Panc1 (cell line): ENCODE results near the gene IL2RA. TPM values are rescaled to one million over a fixed set of nuclear protein-coding genes. Genes with fewer than 3 reads are reported as not detected.

ENCODE experiments used
- ATAC-seq: fragments of 200-7000 bp; cut with Tn5 transposase; 2 replicates; pipeline ENCODE4 v1.9.1; 2020; ENCODE audit warnings: mild to moderate bottlenecking, moderate library complexity
- BruUV-seq: library from RNA; stranded (reverse); fragments of 400-500 nt; replicated peaks from 2 replicates; lab custom pipeline; 2021; lab: Mats Ljungman, UMichigan
- CTCF ChIA-PET: fragments of 300-600 bp; sonication (Branson Sonifier 250); formaldehyde crosslinking; loops from one replicate; lab custom pipeline; 2022; ENCODE audit warnings: antibody characterized with exemption; lab: Charles Lee
- POLR2A ChIA-PET: fragments of 300-600 bp; sonication (Branson Sonifier 250); formaldehyde crosslinking; loops from one replicate; lab custom pipeline; 2022; ENCODE audit warnings: antibody characterized with exemption; lab: Charles Lee
- DNase-seq: peaks from one replicate; pipeline ENCODE4 v3.0.0-alpha.2; 2010; ENCODE audit warnings: low read depth, low spot score
- H3K27ac ChIP-seq: 2 replicates; pipeline ENCODE4 v1.5.1; 2011; ENCODE audit warnings: mild to moderate bottlenecking, low read length, inconsistent platforms
- H3K27me3 ChIP-seq: fragments of 200-500 bp; sonication (Bioruptor generic); 2 replicates; pipeline ENCODE4 v1.6.0; 2014; ENCODE audit warnings: low read length, inconsistent platforms; ENCODE audit not compliant: control insufficient read depth, insufficient read depth
- H3K36me3 ChIP-seq: fragments of 200-500 bp; sonication (Bioruptor generic); 2 replicates; pipeline ENCODE4 v1.5.1; 2014; ENCODE audit warnings: inconsistent platforms, mild to moderate bottlenecking, low read length, moderate library complexity; ENCODE audit not compliant: control insufficient read depth, insufficient read depth
- H3K4me1 ChIP-seq: 2 replicates; pipeline ENCODE4 v1.5.1; 2011; ENCODE audit warnings: inconsistent platforms, mild to moderate bottlenecking, low read length, moderate library complexity; ENCODE audit not compliant: control insufficient read depth, insufficient read depth
- H3K4me3 ChIP-seq, 2 experiments: 2 replicates each; pipeline ENCODE4 v1.5.1; 2011 to 2012; ENCODE audit warnings: low read depth in 2 of 2, low read length in 2 of 2, mild to moderate bottlenecking in 2 of 2, inconsistent platforms in 1 of 2, moderate library complexity in 1 of 2
- H3K9me3 ChIP-seq: fragments of 200-500 bp; sonication (Bioruptor generic); 2 replicates; pipeline ENCODE4 v1.5.1; 2014; ENCODE audit warnings: low read depth, mild to moderate bottlenecking, inconsistent platforms, low read length, moderate library complexity; ENCODE audit not compliant: control insufficient read depth, insufficient read depth
- CTCF ChIP-seq: fragments of 450-650 bp; IDR thresholded peaks from 2 replicates; pipeline ENCODE4 v1.5.1; 2017; ENCODE audit warnings: mild to moderate bottlenecking
- POLR2AphosphoS5 ChIP-seq: IDR thresholded peaks from 2 replicates; pipeline ENCODE4 v1.6.1; 2012; ENCODE audit warnings: mild to moderate bottlenecking, low read depth, low read length, moderate library complexity
- REST ChIP-seq, 2 experiments: IDR thresholded peaks; 2 replicates each; pipeline ENCODE4 v1.6.1; 2011 to 2012; ENCODE audit warnings: low read depth in 2 of 2, control low read depth in 1 of 2, low read length in 1 of 2, mild to moderate bottlenecking in 1 of 2, moderate library complexity in 1 of 2; ENCODE audit not compliant: insufficient read depth in 1 of 2
- SIN3A ChIP-seq: IDR thresholded peaks from 2 replicates; pipeline ENCODE4 v1.6.1; 2012; ENCODE audit warnings: low read depth, mild to moderate bottlenecking, low read length, moderate library complexity, borderline replicate concordance; ENCODE audit not compliant: insufficient read depth
- TCF7L2 ChIP-seq: IDR thresholded peaks from 2 replicates; pipeline ENCODE4 v1.6.1; 2011; ENCODE audit warnings: mild to moderate bottlenecking, low read depth, low read length, inconsistent platforms
- in situ Hi-C: cut with HindIII; loops from 2 replicates; pipeline ENCODE4 v1.10.0; 2016; ENCODE audit warnings: low sequenced_read_pairs, low pct_unique_long_range_greater_than_20kb
- intact Hi-C: fragments of 100-400 bp; cut with micrococcal nuclease; formaldehyde crosslinking; loops from one replicate; pipeline ENCODE4 v1.10.0; 2022; ENCODE audit not compliant: unreplicated experiment
- total RNA-seq: library from RNA; stranded (reverse); gene quantifications from one replicate; pipeline ENCODE4 v1.2.1, GENCODE V29; 2021; ENCODE audit not compliant: unreplicated experiment

IL2RA gene
- total RNA-seq, 1 experiment from 2014 or later = 0.33 TPM

- peaks cover 24% of the 10 kb centered on the region for H3K4me1 ChIP-seq
- H3K27ac ChIP-seq = peak overlapping the region; percentile 73
- H3K9me3 ChIP-seq = no peaks in the 10 kb centered on the region
- TF ChIP-seq REST (IDR thresholded peaks at IDR 0.05; ENCODE audit: insufficient read depth in 1 of 2, low read depth in 2 of 2, low read length in 1 of 2) (no peak), CTCF (no peak), TCF7L2 (no peak), POLR2AphosphoS5 (no peak), SIN3A (no peak)
- DNase-seq (no peak), ATAC-seq (peak; percentile 63)
- H3K4me3 ChIP-seq = peak overlapping the region in 1 of 2 experiments; percentile 7; a peak in 1 of 4 replicates
- no TSS peak for BruUV-seq
- in situ Hi-C loops = no loop called here
- CTCF ChIA-PET = no interaction called here
- H3K27me3 ChIP-seq = no peaks in the 10 kb centered on the region
- intact Hi-C loops = no loop called here
- no peaks in the 10 kb centered on the region for H3K36me3 ChIP-seq
- POLR2A ChIA-PET = no interaction called here
These were observed 90.8 kb downstream of the IL2RA start for GRCh38 chr10:5971315-5971832.

- in situ Hi-C loops = no loop called here
- ATAC-seq = no peak
These were observed 91.6 kb downstream of the IL2RA start for GRCh38 chr10:5970527-5970926.

More at GRCh38 chr10:5970527-5970926, 91.6 kb downstream of the IL2RA start:
- Histone ChIP-seq H3K4me3 (no peak overlapping the region), H3K27ac (no peak overlapping the region), H3K27me3 (no peaks in the 10 kb centered on the region), H3K9me3 (no peaks in the 10 kb centered on the region), H3K36me3 (no peaks in the 10 kb centered on the region), H3K4me1 (peaks cover 24% of the 10 kb centered on the region)
- POLR2A ChIA-PET = no interaction called here
- no TSS peak for BruUV-seq
- no peak for DNase-seq
- TF ChIP-seq TCF7L2 (no peak), POLR2AphosphoS5 (no peak), REST (IDR thresholded peaks at IDR 0.05; ENCODE audit: insufficient read depth in 1 of 2, low read depth in 2 of 2, low read length in 1 of 2) (no peak), SIN3A (no peak), CTCF (no peak)
- intact Hi-C loops = no loop called here
- CTCF ChIA-PET = no interaction called here
